GM12864 (cell line): Measurements from ENCODE around the gene ZNF428.

Source experiments
- DNase-seq: peaks from one replicate; pipeline ENCODE4 v3.0.0-alpha.2; 2011; ENCODE audit warnings: low read depth
- H3K4me3 ChIP-seq: 2 replicates; pipeline ENCODE4 v1.5.1; 2011; ENCODE audit warnings: mild to moderate bottlenecking, low read depth, low read length, control low read depth
- TF ChIP-seq, protein P1 (sequence below): IDR thresholded peaks from 2 replicates; pipeline ENCODE4 v1.5.1; 2011; ENCODE audit warnings: low read depth, mild to moderate bottlenecking, moderate library complexity, low read length, control low read depth, inconsistent platforms; ENCODE audit errors: missing control alignments

Gene ZNF428

DNA sequence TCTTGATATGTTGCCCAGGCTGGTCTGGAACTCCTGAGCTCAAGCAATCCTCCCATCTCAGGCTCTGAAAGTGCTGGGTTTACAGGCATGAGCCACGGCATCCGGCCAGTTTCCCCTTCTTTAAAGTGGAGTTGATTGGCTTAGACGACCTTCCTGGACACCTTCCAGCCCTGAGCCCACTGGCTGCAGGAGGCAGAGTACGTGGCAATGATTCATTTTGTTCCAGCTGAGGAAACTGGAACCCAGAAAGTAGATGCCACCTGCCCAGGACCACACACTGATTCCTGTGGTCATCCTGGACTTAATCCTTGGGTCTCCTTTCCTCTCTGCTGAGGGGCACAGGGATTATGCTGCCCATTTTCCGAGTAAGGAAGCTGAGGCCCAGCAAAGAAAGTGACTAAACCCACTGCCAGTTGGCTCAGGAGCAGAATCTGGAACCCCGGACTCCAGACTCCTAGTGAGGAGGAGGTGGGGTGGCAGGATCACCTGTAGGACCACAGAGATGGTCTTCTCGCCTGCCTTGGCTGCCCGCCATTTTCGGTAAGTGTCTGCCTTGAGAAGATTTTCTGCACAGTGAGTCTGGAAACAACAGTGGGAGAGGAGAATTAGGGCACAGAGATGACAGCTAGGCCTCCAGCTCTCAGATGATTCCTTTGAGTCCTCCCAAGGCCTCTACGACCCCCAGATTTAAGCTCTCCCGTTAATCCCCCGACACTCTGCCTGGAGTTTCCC is 44.8 kb downstream of the ZNF428 start:
- DNase-seq: no peak
- peak overlapping the region; percentile 80 for H3K4me3 ChIP-seq
- TF ChIP-seq, protein P1, sequence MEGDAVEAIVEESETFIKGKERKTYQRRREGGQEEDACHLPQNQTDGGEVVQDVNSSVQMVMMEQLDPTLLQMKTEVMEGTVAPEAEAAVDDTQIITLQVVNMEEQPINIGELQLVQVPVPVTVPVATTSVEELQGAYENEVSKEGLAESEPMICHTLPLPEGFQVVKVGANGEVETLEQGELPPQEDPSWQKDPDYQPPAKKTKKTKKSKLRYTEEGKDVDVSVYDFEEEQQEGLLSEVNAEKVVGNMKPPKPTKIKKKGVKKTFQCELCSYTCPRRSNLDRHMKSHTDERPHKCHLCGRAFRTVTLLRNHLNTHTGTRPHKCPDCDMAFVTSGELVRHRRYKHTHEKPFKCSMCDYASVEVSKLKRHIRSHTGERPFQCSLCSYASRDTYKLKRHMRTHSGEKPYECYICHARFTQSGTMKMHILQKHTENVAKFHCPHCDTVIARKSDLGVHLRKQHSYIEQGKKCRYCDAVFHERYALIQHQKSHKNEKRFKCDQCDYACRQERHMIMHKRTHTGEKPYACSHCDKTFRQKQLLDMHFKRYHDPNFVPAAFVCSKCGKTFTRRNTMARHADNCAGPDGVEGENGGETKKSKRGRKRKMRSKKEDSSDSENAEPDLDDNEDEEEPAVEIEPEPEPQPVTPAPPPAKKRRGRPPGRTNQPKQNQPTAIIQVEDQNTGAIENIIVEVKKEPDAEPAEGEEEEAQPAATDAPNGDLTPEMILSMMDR: no peak

DNA sequence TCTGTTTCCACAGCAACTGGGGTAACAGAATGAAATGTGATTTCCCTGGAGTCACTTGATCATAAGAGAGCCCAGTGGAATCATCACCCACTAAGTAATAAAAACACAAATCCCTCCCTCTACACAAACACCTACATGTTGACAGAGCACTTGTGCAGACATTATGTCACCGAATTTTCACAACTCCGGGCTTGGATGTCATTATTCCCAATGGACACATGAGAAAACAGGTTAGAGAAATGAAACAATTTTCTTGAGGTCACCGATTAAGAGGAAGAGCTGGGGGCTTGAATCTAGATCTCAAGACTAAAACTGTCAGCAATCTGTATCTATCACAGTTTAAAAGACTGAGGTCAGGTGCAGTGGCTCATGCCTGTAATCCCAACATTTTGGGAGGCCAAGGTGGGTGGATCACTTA is 47.2 kb downstream of the ZNF428 start:
- DNase-seq: no peak
- TF ChIP-seq, protein P1: no peak
- H3K4me3 ChIP-seq: no peak overlapping the region

DNA sequence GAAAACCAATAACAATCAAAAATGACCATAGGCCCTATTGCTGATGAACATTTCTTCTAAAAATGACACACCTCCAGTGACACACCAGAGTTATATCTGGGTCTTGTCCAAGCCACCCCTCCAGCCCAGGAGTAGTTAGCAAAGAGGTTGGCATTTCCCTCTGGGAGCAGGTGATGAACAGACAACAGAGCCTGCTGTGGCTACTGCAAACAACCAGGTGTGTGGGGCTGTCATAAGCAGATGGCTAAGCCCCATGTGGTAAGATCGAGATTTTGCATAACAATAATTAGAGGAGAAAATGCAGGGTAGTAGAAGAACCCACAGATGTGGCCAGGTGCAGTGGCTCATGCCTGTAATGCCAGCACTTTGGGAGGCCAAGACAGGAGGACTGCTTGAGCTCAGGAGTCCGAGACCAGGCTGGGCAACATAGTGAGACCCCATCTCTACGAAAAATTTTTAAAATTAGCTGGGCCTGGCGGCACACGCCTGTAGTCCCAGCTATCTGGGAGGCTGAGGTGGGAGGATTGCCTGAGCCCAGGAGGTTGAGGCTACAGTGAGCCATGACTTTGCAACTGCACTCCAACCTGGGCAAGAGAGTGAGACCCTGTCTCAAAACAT is 49.1 kb downstream of the ZNF428 start:
- DNase-seq: no peak
- no peak overlapping the region for H3K4me3 ChIP-seq
- TF ChIP-seq, protein P1: no peak

DNA sequence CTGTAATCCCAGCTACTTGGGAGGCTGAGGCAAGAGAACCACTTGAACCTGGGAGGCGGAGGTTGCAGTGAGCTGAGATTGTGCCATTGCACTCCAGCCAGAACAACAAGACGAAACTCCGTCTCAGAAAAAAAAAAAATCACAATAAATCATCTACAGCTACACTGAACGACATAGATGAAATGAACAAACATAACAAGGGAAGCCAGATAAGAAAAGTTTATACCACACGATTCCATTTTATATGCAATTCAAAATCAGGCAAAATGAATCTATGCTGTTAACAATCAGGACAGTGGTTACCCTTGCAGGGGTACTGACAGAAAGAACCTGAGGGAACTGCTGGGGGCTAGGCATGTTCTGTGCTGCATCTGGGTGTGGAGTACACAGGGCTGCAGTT is 49.8 kb downstream of the ZNF428 start:
- DNase-seq: no peak
- H3K4me3 ChIP-seq: no peak overlapping the region
- TF ChIP-seq, protein P1: no peak

DNA sequence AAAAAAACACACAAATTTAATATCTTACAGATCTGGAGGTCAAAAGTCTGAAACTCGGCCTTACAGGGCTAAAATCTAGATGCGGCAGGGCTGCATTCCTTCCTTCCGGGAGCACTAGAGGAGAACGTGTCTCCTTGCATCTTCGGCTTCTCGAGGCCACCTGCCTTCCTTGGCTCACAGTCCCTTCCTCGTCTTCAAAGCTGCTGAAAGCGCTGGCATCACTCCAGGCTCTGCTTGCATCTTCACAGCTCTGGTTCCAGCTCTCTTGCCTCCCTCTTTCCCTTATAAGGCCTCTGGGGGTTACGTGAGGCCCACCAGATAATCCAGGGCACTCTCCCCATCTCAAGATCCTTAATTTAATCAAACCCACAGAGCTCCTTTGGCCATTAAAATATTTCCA is 54.6 kb downstream of the ZNF428 start:
- TF ChIP-seq, protein P1: no peak
- no peak for DNase-seq
- H3K4me3 ChIP-seq: no peak overlapping the region

DNA sequence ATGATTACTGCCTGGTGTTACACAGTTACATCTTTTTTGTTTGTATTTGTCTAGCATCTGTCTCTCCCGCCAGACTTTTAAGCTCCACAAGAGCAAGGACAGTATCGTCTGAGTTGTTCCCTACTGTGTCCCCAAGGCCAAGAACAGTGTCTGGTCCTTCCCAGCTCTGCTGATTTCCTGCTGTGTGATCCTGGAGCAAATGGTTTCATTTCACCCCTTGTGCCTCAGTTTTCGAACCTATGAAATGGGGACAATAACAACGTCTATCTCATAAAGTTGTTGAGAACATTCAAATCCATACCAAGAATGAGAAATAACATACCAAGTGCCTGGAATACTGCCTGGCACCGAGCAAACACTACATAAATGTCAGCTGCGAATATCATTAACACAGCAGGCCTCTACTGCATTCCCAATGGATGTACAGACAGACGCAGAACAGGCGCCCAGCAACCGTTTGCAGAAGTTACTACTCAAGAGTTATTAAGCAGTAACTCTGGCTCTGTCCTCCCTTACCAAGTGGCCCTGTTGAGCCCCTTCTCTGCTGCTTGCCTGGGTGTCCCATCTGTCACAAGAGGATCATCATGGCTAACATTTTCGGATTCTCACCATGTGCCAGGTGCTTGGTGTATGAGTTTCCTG is 55.5 kb downstream of the ZNF428 start:
- no peak overlapping the region for H3K4me3 ChIP-seq
- TF ChIP-seq, protein P1: no peak
- no peak for DNase-seq
